HG02798 (cell line): Measurements from ENCODE around the gene PRKG1.
"Not testable (repeated sequence)": the region's sequence is repeated elsewhere in the genome, so short reads cannot be mapped to it uniquely, and the experiment has no call there.

Source experiments
- ATAC-seq: cut with Tn5 transposase; IDR thresholded peaks from one replicate; pipeline ENCODE4 v1.9.1; 2021; ENCODE audit warnings: mild to moderate bottlenecking; ENCODE audit not compliant: unreplicated experiment, poor library complexity

The PRKG1 gene

DNA sequence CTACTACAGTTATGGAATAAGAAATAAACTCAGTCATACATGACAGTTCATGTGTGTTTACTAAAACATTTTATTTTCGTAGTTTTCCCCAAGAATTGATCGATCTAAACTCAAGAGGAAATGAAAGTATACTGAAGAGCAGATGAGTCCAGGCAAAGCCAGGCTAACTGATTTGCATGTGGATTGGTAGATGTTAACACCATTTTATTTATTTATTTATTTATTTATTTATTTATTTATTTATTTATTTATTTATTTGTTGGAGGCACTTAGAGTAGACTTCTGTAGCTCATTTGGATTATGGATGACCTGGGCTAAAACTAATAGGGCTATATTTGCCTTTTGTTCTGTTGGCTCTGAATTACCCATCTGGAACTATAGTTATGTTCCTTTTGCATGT lies 1171.3 kb downstream of the PRKG1 start:
- ATAC-seq: no peak

DNA sequence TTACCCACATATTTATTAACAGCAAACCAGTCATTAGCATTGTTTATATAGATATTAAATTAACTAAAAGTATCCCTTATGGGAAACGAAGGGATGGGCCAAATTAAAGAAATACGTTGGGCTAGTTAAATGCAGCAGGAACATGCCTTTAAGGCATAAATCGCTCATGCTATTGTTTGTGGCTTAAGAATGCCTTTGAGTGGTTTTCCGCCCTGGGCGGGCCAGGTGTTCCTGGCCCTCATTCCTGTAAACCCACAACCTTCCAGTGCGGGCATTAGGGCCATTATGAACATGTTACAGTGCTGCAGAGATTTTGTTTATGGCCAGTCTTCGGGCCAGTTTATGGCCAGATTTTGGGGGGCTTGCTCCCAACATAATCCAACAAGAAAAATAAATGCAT lies 1173.6 kb downstream of the PRKG1 start:
- not testable (repeated sequence) for ATAC-seq

DNA sequence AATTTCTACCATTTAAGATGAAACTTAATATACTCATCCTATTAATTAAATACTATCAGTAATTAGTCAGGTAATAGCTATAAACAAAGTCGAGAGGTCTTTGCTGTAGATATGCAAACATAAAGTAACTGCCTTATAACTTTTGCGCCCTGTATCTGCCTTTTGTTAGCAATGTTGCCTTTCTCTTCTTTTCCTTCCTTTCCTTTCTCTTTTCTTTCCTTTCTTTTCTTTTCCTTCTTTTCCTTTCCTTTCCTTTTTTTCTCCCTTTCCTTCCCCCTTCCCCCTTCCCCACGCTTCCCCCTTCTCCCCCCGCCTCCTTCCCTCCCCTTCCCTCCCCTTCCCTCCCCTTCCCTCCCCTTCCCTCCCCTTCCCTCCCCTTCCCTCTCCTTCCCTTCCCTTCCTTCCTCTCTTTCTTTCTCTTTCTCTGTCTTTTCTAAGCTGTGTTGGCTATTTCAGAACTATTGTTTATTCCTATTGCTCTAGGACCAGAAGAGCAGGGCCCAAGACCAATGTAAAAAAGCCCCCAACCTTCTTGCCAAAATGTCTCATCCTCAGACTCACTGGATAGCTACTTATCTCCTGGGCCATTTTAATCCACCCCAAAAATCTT lies 1174.5 kb downstream of the PRKG1 start:
- ATAC-seq: no peak

DNA sequence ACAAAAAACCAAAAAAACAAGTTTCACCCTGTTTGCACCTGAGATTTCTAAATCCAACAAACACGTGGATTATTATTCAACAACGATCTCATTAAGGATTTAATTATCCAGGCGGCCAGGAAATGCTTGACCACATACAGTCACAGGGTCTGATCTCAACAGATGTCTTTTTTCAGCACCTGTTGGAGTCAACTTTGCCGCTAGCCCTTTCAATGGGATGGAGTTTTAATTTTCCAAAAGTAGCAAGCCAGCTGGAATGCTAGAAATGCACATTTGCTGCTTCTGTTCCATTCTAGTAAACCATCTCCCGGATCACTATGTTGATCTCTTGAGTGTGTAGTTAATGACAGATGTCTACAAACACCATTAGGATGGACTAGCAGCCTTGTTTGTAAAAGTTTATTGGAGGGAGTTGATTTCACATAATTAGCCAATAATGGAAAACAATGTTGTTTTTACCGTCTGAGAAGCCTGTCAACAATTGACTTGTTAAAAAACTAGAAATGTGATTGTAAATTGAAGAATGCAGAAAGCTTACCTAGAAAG lies 1175.6 kb downstream of the PRKG1 start:
- ATAC-seq: no peak

DNA sequence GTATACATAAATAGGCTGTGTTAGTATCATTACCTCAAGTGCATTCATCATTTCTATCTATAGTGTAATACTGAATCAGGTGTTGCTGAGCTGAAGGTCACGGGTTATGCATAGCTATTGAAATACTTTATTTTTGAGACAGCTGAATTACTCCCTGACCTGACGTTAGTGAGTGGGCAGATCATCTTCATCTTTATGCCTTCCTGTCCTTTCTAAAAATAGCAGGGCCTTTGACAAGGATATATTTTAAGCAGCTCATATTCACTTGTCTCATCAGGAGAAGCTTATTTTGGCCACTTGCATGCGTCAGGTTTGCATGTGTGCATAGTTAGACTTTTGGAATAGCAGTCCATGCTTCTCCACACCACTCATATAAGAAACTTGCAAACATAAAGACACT lies 1176.2 kb downstream of the PRKG1 start:
- no peak for ATAC-seq

DNA sequence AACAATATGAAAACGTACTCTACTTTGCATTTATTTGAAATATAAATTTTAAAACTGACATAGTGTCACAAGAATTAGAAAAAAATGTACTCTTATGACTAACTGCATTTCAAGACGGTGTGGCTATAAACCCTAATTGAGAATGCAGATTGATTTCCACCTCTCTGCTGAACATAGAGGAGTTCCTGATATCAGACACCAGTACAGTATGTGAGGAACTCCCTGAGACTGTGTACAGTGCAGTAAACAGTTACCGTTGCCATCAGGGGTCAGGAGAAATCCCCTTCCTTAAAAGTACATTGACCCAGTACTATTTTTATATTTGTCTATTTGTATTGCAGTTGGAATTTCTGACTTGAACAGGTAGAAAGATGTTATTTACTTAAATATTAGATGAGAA lies 1178.0 kb downstream of the PRKG1 start:
- ATAC-seq: no peak

DNA sequence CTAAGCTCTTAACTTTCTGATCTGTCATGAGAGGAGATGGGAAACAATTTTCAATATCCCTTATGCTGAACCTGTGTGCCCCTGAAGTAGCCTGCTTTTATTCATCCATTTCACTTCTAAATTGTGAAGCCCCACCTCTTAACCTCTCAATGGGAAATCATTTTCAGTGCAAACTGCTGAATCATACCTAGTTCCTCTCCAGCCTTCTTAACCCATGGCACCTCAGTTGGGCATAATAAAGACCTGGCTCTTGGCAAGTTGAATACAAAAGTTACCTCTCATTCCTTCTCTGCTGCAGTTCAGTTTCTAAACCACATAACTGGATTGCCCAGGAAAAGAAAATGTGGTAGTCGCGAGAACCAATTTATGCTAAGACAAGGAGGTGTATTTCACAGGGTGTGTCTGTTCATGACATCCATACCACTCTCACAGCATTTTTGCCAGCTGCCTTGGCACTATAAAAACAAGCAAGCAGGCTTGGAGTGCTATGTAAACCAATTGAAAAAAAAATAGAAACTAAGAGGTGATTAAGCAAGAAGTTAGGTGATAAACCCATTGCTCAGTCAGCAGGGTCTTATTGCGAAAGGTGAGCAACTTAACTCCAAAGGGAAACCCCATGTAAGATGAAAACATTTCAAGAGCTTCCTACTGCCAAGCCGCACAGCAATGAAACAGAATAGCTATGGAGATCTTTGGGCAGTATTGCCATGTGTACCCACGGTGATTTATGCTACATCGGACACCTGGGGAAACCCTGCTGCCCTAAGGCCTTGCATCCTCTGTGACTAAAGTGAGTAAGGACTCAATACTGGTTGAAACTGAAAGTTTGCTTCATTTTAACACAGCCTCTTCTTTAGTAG lies 1182.8 kb downstream of the PRKG1 start:
- ATAC-seq: peak; percentile 97

DNA sequence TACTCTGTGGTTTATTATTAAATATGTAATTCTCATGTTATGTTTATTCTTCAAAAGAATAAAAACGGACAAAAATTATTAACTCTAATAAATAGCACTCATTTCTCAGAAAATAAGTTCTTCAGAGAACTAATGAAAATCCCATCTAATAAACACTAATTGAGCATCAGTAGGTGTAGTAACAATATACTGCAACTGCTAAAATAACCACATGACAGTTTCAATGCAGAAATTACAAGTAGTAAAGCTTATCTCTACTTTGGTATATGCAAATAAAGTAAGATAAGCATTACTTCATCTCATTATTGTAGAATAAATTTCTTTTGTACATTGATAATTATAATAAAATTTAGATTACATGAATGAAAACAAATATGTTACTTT lies 1183.4 kb downstream of the PRKG1 start:
- peak; percentile 76 for ATAC-seq

DNA sequence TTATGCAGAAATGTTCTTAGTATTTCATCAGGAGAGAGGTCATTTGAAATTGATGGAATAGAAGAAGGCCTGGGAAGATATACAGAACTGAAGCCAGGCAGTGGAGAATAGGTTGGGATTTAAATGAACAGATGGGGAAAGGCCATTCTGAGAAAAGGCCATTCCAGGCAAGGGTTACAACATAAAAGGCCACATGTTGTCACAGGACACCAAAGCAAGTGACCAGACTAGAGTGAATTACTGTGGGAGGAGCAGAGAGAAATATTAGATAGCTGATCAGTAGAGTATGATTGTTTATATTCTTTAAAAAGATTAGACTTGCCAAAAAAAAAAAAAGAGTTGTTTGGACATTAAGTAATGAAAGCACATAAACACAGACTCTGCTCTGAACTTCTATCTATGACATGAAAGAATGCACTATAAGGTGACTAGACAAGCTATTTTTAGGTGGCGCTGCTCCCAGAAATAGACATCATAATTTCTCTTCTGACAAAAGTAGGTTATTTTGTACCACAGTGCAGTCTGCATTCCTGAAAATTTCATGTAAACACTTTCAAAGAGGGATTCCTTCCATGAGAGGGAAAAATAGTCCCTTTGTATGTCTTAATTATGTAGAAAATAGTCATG lies 1184.6 kb downstream of the PRKG1 start:
- ATAC-seq: no peak

DNA sequence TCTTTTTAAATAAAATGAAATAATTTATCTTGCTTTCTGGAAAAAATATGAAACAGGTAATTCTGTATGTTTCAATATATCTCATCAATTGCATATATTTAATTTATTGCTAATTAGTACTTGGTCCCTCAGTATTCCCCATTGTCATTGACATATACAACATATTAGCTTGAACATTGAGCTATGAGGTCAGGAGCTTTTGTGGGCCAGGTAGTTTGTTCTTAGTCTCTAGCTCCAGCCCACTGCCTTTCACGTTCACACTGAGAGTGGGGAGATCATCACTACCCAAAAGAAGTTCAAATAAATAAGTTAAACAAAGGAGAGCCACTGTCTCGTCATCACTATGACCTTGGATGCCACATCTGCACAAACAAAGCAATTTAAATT lies 1185.1 kb downstream of the PRKG1 start:
- no peak for ATAC-seq

DNA sequence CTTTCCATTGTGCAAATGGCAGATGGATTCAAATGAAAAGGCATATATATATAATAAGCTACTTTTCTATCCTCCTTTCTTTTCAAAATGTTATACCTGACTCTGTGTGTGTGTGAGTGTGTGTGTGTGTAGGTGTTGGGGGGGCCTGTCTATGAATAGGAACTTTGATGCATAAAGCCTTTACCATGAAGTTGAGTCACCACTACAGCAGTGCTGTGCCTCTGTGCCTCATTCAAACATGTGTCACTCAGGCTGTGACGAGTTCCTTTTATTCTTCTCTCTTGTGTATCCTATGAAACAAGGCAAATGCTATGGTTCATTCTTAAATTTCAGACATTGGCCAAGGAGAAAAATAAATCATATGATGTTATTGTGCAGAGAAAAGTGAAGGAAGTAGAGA lies 1187.1 kb downstream of the PRKG1 start:
- no peak for ATAC-seq

DNA sequence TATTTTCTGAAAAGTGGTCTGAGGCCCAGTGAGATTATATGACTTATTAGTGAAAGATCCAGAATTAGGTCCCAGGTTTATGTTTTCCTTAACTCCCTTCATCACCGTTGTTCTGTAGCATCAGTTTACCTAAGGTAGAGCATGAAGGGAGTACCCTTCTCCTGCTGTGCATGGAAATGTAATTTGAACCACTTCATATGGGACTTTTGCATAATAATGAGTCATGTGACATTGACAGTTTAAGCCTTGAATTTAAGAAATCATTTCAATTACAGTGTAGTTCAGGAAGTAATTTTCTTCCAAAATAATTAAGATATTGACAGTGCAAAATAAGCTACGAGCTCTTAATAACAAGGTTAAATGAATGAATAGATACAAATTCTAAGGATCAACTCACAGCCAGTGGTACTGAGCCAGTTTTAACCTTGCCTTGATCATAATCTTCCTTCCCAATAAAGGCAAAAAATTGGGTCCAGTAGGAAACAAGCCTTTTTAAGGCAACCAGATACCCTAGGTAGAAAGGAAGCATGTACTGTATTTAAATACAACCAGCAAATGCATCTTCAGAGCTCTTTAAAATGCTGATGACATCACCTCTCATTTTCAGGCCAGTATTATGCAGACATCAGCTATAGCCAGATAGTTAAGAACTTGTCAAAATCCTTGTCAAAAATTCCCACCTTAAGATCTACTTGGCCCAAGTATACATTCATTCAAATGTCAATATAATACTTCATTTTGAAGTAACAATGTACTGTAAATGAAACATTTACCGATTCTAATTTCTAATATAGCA lies 1191.0 kb downstream of the PRKG1 start:
- no peak for ATAC-seq

DNA sequence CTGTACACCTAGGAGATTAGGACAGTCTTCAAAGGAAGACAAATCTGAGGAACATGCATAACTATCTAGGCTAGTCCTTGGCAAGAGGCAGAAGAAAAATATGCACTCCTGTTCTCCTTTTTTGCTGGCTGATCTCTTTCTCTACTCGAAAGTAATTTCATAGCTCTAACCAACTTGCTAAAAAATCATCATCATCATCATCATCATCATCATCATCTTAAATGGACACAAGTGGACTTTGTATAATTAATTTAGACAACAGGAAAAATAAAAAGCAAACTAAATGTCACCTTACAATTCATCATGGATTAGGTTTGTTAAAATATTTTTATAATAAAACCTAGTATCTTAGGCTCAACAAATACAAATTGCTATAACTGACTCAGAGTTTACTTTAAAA lies 1192.6 kb downstream of the PRKG1 start:
- ATAC-seq: no peak

DNA sequence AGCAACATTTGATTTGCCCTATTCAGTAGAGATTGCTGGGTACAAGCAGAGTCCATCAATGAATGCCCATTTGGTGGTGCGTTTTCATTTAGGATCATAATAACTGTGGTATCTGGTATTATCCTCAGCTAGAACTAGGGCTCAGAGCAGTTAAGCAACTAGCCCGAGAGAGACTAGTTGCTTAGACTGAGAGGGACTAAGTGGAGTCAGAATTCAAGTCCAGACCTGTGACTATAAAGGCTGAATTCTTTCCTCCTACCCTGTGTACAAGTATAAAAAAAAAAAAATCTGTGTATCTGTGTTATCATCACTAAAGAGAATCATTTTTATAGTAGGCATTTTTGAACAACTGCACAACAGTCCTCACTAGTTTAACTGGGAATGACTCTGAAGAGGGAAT lies 1194.5 kb downstream of the PRKG1 start:
- no peak for ATAC-seq

DNA sequence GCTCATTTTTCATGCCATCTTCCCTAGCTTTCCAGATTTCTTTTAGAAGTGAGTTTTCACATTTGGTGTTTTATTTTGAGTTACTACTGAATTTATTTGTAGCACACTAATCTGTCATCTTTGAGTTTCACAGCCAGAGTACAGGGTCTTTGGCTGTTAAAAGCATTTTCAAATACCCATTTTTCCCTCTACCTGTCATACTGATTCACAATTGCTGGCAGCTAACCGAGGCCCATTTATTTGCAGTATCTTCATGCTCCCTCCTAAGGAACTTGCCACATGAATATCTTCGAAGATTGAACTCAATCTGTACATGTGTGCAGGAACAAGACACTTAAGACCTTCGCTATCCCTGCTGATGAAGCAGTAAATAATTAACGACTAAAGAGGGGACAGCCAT lies 1194.9 kb downstream of the PRKG1 start:
- no peak for ATAC-seq

DNA sequence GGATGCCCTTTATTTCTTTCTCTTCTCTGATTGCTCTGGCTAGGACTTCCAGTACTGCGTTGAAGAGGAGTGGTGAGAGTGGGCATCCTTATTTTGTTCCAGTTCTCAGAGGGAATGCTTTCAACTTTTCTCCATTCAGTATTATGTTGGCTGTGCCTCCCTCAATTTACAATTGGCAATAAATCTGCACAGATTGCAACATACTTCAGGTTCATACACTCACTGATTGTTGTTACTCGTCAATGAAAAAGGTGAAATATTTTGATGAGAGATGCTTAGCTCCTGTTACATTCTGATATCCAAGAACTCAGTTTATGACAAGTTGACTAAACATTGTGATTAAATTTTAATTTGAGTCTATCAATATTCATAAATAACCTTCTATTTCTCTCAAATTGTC lies 1201.9 kb downstream of the PRKG1 start:
- no peak for ATAC-seq

DNA sequence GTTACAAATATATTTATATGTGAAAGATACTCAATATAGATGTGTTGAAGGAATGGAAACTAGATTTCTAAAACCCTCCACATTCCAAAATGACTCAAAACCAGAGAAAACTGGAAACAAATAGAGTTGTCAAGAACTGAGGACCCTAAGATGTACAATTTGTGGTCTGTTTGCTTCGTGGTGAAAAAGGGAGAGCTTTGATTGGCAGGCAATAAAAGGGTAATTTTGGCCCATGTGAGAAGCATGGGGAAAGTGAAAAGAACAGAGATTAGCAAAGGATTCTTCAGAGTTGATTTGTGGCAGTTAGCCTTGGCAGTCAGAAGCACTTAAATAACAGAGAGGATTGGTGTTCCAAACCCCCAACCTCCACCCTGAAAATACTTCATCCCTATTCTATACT lies 1202.7 kb downstream of the PRKG1 start:
- no peak for ATAC-seq

DNA sequence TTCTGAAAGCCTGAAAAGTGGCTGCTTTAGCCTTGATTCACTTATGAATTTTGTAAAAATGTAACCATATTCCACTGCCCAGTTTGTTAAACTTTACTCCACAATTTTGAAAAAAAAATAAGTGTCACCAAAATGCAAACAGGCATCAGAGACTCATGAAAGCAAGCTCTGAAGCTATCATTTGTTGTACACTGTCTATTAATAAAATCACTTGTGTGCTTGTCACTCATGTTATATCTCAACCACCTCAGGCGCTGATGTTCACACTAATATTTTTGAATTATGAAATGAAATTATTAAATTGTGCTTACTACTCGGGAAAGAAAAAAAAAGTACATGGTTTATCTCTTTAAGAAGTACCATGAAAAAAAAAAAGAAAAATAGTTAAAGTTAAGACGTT lies 1205.3 kb downstream of the PRKG1 start:
- no peak for ATAC-seq

DNA sequence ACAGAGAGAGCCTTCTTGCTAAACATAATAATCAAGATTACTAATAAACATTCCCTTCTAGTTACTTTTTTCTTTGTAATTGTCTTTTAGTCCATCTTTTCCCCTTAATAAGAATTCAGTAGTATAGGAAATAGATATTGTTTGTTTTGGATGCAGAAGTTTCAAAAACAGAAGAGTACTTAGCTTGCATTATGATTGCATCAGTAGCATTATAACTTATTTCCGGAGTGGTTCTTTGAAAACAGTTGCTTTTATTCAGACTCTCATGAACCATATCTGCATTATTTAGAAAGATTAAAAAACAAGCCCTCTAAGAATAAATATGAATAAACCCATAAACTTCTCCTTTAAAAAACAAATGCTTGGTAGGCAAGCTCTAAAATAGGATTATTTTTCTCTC lies 1205.8 kb downstream of the PRKG1 start:
- no peak for ATAC-seq

DNA sequence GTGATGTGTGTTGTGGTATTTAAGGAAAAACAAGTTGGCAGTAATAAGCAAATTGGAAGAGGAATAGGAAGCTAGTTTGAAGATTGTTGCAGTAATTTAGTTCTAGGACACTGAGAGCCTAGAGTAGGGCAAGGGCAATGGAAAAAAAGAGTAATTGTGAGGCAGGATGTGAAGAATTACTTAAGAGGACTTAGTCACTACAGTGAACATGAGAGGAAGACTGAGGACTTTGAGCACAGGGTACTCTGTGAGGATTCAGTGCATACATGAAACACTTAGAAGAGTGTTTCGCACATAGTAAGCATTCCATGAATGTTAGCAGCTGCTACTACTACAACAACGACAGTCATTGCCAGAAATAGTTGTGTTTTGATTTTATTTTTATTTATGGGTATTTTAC lies 1208.9 kb downstream of the PRKG1 start:
- no peak for ATAC-seq
